GM11168 (cell line): ENCODE measurements around the gene STN1.

Source experiments
- in situ Hi-C: fragments of 300-500 bp; cut with MboI; formaldehyde crosslinking; loops from one replicate; pipeline ENCODE4 v1.12.0; 2022; ENCODE audit warnings: low sequenced_read_pairs; ENCODE audit not compliant: unreplicated experiment

STN1 gene

GRCh38 chr10:103918053-103918846, at the start of gene STN1:
STN1 (minus strand) TSS chr10:103918184; CDS start chr10:103917594, 590 bp downstream.
- in situ Hi-C loops, result no loop called here

GRCh38 chr10:103967448-103968071, 49.6 kb upstream of the STN1 start:
- in situ Hi-C loops, result no loop called here

GRCh38 chr10:103966671-103967447, 48.9 kb upstream of the STN1 start, which contains the start of gene SLK:
SLK (plus strand) TSS chr10:103967140; CDS start chr10:103967746, 606 bp downstream.
- in situ Hi-C loops, result no loop called here

- in situ Hi-C loops, result no loop called here
These were observed 42.1 kb upstream of the STN1 start for GRCh38 chr10:103960103-103960502.

GRCh38 chr10:103958996-103959395, 41.0 kb upstream of the STN1 start:
- in situ Hi-C loops, result no loop called here

GRCh38 chr10:103954543-103954942, 36.6 kb upstream of the STN1 start:
- in situ Hi-C loops, result no loop called here

- in situ Hi-C loops, result no loop called here
These were observed 34.0 kb upstream of the STN1 start for GRCh38 chr10:103951942-103952341.

- in situ Hi-C loops, result no loop called here
These were observed 33.2 kb upstream of the STN1 start for GRCh38 chr10:103951183-103951582.

GRCh38 chr10:103949728-103950127, 31.7 kb upstream of the STN1 start:
- in situ Hi-C loops, result no loop called here

GRCh38 chr10:103947799-103948516, 30.0 kb upstream of the STN1 start:
- in situ Hi-C loops, result no loop called here

GRCh38 chr10:103942866-103943265, 24.9 kb upstream of the STN1 start:
- in situ Hi-C loops, result no loop called here

GRCh38 chr10:103941801-103942200, 23.8 kb upstream of the STN1 start:
- in situ Hi-C loops, result no loop called here

GRCh38 chr10:103939522-103939921, 21.5 kb upstream of the STN1 start:
- in situ Hi-C loops, result no loop called here

GRCh38 chr10:103936022-103936421, 18.0 kb upstream of the STN1 start:
- in situ Hi-C loops, result no loop called here

GRCh38 chr10:103934308-103934707, 16.3 kb upstream of the STN1 start:
- in situ Hi-C loops, result no loop called here

GRCh38 chr10:103933557-103934121, 15.7 kb upstream of the STN1 start:
- in situ Hi-C loops, result no loop called here

- in situ Hi-C loops, result no loop called here
These were observed 15.0 kb upstream of the STN1 start for GRCh38 chr10:103932971-103933370.

- in situ Hi-C loops, result no loop called here
These were observed 14.3 kb upstream of the STN1 start for GRCh38 chr10:103932271-103932670.

- in situ Hi-C loops, result no loop called here
These were observed 13.6 kb upstream of the STN1 start for GRCh38 chr10:103931603-103932002.

GRCh38 chr10:103930881-103931280, 12.9 kb upstream of the STN1 start:
- in situ Hi-C loops, result no loop called here
